Stimulated activated CD8-positive, alpha-beta memory T cell treated with anti-CD3 and anti-CD28 coated beads, Interleukin-2, amount 100 ng/mL, for 48 hours (primary cell): ENCODE results near the gene PRKD1.
"Not testable (repeated sequence)": the region's sequence is repeated elsewhere in the genome, so short reads cannot be mapped to it uniquely, and the experiment has no call there.

Source experiments
- DNase-seq, 2 donors: peaks; one replicate each; pipeline ENCODE4 v3.0.0-alpha.2; 2020; ENCODE audit warnings: low read depth in 2 of 2

The PRKD1 gene

DNA sequence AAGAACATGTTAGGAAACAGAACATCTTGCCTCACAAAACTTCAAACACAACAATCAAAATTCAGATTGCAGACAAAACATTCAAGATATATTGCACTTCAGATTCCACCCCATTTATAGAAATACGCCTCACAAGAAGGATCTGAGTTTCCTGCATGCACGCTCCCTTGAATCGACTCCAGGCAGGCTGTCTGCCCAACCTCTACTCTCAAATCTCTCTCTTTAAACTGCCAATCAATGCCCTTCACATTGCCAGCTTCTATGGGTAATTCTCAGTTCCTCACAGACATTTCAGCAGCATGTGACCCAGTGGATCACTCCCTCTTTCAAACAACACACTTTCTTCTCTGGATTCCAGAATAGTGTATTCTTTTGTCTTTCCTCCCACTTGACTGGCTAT, 184.1 kb downstream of the PRKD1 start:
- DNase-seq, result no peak

DNA sequence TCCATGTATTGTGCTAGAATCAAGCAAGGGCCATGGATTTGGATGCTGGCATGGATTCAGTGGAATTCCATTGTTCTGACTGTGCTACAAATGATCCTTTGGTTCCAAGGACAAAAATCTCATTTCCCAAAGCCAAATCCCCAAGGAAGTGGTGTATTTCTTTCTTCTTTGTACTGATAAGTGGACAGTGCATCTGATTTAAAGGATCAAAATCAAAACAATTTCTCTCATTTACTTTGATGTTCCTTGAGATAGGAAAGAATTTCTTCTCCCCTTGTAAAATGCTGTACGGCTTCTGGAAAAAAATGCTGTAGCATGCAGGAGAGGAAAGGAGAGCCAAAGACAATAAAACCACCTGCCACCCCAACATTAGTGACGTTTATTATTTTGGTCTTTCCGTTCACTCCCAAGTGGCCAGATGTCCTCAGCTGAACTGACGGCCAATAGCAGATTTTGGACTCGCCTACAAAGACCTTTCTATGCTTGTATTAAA, 185.7 kb downstream of the PRKD1 start:
- DNase-seq, result no peak

DNA sequence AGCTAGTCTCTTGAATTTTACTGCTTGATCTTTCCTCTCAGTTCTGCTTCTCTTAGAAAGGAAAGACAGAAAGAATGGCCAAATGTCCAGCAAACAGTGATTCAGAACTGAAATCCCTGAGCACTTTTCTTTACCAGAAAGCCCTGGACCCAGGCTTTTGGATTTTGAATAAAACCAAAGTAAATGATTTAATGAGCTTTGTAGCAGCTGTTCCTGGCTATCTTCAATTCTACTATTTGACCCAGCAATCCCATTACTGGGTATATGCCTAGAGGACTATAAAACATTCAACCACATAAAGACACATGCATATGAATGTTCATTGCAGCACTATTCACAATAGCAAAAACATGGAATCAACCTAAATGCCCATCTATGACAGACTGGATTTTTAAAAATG, 187.2 kb downstream of the PRKD1 start:
- no peak for DNase-seq

DNA sequence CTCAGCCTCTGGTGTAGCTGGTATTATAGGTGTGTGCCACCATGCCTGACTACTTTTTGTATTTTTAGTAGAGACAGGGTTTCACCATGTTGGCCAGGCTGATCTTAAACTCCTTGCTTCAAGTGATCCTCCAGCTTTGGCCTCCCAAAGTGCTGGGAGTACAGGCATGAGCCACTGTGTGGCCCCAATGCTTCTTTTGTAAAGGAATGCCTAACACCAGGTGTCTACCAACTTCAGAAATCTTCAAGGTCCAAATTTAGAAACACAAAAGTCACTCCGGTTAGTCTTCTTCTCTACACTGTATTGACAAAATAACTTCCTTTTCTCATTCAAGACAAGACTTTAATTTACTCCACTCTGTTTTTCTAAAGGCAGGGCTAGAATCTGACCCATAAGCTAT, 188.7 kb downstream of the PRKD1 start:
- no peak for DNase-seq

DNA sequence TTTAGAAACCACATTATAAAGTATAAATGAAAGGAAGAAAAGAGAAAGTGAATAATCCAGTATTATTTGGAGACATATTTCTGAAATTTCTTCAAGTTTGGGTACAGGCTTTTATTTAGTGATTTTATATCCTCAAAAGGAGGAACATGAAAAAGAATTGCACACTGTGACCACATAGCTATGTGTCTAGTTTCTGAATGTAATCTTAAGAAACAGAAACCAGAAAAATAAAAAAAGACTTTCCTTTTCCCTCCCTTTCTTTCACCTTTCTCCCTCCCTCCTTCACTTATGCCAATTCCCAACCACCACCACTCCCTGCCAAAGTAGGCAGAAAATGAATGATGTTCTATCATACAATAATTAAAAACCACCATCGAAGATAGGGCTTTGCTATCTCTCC, 189.6 kb downstream of the PRKD1 start:
- DNase-seq, result no peak

DNA sequence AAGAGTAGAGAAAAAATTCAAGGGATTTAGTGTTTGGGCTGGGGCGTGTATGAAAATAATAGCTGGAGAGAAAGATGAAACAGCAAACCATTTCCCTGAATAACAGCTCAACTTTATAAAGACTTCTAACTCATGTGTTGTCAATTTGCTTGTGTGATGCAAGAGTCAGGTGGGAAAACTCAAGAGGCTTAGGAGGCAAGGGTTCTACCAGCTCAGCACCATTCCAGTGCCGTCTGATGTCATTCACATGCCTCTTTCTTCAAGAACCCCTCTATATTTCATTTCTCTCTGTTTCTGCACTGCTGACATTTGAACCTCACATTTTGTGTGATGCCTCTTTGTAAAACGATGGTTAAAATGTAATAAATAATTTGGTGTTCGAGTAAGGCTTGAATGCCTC, 192.2 kb downstream of the PRKD1 start:
- no peak for DNase-seq

DNA sequence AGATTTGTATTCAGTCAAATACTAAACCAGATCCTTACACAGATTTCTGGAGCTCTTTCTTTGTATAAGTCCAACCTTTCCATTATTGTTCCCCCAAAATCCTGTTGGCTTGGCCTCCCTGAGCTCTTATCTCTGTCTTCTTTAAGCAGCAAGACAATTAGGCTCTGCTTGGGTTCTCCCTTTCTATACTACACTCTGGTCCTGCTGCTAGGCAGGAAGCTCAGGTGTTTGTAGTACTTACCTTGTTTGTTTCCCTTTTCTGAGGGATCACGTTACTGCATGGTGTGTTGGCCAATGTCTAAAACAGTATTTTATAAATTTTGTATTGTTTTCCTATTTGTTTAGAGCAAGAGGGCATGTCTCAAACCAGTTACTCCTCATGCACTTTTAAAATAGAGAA, 192.9 kb downstream of the PRKD1 start:
- no peak for DNase-seq

DNA sequence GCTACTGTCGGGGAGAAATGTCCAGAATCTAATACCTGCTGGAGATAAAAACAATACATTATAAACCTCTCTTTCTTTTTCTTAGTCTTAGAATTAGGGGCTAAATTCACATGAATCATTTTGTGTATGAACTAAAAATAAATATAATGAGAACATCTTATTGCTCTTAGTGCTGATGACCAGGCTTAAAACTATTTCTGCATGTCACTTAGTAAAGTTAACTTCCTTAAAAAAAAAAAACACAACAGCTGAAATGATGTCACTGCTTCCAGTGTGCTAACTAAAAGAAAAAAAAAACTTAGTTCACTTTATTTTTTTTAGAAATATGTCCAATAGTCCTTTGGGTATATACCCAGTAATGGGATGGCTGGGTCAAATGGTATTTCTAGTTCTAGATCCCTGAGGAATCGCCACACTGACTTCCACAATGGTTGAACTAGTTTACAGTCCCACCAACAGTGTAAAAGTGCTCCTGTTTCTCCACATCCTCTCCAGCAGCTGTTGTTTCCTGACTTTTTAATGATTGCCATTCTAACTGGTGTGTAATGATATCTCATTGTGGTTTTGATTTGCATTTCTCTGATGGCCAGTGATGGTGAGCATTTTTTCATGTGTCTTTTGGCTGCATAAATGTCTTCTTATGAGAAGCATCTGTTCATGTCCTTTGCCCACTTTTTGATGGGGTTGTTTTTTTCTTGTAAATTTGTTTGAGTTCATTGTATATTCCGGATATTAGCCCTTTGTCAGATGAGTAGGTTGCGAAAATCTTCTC, 200.9 kb downstream of the PRKD1 start:
- not testable (repeated sequence) for DNase-seq

DNA sequence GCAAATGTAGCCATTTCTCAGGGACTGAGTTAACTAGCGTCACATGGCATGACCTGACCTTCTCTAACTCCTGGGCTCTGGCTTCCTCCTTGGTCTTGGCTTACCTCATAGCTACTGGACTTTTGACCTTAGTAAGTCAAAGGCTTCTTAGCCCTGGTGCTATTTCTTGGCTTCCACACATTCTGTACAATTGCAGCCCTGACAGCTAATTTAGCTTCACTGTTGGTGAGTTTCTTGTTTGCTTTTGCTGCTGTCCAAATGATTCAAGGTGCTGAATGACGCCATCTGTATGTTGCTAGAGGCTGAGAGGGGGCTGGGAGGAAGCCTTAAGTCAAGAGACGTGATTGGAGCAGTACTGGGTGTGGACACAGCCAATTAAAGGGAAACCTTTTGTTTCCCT, 202.7 kb downstream of the PRKD1 start:
- DNase-seq, result no peak

DNA sequence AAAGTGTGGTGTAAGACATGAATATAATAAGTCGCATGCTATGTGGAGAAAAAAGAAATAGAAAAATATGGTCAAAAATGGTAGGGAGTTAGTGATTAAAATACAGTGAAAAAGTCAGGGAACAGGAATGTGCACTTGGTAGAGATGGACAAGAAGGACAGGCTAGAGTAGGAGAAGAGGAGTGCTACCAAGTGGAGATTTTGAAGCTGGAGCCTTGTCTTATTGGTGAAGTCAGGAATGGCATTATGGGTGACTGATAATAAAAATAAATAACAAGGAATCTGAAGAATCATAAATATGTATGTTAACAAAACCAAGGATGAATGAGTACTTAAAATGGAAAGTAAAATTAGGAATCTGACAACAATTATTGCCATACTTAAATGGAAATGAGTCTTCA, 204.8 kb downstream of the PRKD1 start:
- no peak for DNase-seq

DNA sequence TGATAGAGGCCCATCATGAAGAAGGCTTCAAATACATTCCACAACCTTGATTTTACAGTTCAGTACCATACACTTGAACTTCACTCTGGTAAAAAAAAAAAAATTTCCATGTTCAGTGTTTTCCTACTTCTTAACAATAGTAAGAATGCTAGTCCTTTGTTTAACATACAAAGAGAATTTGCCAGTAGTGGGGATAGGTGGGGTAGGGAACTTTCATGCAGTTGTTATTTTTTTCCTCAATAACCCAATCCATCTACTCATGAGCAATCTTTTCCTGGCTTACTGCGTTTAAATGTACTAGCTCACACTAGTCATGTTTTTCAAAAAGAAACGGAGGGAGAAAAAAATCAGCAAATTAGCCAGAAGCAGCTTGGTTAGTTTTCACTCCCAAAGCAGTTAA, 206.1 kb downstream of the PRKD1 start:
- no peak for DNase-seq

DNA sequence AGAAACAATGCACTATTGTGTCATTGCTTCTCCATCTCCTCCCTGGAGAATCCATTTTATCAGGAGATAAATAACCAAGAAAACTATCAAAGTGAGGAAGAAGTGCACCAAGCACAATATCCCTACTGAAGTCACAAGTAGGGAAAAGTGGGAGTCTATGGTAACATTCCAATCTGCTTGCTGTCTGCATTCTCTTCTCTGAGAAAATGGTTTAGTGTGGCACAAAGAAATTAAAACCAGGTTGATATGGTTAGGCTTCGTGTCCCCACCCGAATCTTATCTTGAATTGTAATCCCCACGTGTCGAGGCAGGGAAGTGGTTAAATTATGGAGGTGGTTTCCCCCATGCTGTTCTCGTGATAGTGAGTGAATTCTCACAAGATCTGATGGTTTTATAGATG, 209.7 kb downstream of the PRKD1 start:
- DNase-seq, result no peak

DNA sequence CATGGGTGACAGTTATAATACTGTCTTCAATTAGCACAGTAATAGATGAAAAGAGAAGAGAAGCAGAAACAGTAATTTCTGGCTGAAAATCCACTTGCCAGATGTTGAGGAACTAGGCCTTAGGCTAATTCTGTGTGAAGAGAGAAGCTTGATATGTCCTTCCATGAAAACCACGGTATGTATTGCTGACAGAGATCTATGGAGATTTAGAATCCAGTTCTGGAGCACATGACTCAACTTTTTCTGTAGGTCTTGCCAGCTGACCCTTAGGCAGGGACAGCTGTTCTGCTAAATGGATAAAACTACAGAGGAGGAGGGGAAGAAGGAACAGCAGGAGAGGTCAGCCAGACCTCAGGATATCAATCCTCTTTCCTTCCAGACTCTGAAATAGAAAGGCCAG, 211.5 kb downstream of the PRKD1 start:
- no peak for DNase-seq

DNA sequence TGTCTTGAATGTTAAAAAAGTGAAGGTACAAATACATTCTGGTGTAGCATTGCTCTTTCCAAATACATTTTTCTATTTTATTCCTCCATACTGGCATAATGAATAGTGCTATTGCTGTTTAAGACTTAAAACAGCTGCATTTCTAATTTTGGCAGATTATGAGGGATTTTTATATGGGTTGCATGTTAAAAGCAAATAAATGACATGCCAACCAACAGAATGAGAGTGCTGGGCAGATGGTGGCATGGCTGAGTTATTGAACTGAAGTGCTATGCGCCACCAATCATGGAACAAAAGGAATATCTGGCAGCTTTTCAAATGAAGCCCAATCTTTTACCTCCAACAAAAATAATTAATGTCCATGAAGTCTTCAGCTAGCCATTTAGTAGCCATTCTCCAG, 215.0 kb downstream of the PRKD1 start:
- DNase-seq, result no peak

DNA sequence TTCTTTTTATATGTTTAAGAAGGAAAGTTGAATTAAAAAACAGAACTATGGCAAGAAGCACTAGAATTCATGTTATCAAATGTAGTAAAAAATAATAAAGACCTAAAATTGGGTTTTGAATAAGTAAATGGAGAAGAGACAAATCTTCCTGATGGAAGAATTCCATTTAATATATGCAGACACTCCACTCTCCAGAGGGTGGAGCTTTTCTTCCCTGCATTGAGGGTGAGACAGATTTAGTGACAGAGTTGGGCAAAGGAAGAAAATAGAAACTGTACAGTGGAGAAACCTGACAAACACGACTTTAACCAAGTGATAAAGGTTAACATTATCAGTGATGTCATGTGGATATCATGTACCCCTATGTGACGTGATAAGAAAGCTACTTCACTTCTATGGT, 217.6 kb downstream of the PRKD1 start:
- no peak for DNase-seq

DNA sequence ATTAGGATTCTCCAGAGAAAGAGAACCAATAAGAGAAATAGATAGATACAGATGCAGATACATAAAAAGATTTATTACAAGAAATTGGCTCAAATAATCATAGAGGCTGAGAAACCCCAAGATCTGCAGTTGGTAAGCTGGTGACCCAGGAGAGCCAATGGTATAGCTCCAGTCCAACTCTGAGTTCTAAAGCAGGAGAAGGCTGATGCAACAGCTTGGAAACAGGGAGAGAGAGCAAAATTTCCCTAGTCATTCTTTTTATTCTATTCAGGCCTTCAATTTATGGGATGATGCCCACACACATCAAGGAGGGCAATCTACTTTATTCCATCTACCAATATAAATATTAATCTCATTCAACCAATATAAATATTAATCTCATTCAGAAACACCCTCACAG, 218.2 kb downstream of the PRKD1 start:
- DNase-seq, result no peak

DNA sequence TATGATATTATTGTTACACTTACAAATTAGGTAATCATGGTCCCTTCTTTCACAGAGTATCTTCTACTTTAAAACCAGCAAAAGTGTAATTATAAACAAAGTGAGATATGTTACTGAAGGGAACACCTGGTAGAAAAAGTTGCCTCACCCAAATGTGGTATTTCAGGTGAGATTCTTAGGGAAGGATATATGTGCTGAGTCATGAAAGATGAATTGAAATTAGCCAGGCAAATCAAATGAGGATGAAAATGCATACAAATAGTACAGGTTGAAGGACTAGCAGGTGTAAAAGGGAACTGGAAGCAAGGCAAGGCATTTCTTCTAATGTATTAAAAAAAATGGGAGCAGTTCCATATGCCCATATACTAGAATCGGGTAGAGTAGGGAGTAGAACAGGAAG, 220.9 kb downstream of the PRKD1 start:
- DNase-seq, result no peak

DNA sequence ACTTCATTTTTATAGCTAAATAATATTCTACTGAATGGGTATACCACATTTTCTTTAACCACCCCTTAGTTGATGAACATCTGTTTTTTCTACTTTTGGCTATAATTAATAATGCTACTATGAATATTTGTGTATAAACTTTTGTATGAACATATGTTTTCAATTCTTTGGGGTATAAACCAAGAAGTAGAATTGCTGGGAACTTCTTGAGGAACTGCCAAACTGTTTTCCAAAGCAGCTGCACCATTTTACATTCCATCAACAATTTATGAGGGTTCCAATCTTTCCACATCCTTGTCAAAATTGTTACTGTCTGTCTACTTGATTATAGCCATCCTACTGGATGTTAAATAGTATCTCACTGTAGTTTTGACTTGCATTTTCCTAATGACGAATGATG, 221.8 kb downstream of the PRKD1 start:
- DNase-seq, result no peak

DNA sequence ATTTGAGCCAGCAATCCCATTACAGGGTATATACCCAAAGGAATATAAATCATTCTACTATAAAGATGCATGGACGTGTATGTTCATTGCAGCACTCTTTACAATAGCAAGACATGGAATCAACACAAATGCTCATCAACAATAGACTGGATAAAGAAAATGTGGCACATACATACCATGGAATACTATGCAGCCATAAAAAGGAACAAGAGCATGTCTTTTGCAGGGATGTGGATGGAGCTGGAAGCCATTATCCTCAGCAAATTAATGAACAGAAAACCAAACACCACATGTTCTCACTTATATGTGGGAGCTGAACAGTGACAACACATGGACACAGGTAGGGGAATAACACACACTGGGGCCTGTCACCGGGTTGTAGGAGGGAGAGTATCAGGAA, 238.1 kb downstream of the PRKD1 start:
- not testable (repeated sequence) for DNase-seq

DNA sequence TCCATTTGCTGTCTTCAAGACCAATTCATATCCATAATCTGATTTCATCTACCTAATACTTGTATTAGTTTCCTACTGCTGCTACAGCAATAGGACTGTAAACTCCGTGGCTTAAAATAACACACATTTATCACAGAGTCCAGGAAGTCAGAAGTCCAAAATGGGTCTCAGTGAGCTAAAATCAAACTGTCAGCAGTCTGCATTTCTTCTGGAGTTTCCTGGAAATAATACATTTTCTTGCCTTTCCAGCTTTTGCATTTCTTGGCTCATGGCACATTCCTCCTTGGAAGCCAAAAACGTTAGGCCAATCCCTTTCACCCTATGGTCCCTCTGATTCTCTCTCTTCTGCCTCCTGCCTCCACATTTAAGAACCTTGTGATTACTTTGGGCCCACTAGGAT, 239.8 kb downstream of the PRKD1 start:
- no peak for DNase-seq

DNA sequence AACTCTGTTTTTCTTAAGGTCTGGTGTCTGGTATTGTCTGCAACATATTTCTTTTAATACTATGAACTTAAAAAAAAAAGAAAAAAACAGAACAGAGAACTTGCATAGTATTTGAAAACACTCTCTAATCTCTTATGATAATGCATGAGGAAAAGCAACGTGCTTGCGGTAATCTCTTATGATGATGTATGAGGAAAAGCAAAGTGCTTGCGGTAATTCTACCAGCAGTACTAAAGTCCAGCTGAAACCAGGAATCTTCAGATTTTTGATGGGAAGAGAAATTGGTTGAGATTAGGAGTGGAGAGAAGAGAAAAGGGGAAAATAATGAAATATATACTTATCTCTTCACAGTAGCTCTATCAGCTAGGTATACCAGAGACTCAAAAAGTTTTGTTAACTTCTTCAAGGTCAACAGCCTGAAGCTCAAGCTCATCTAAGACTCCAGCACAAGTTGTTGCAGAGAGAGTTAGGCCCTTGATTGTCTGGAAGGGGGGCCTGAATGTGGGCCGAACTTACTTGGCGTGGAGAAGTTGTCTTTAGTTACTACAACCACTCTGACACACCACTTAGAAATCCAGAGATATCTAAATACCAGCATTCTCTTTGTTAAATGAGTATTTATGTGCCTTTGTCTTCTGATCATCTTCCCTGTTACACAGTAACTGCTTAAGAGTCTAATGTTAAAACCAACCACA, 240.4 kb downstream of the PRKD1 start:
- no peak for DNase-seq

DNA sequence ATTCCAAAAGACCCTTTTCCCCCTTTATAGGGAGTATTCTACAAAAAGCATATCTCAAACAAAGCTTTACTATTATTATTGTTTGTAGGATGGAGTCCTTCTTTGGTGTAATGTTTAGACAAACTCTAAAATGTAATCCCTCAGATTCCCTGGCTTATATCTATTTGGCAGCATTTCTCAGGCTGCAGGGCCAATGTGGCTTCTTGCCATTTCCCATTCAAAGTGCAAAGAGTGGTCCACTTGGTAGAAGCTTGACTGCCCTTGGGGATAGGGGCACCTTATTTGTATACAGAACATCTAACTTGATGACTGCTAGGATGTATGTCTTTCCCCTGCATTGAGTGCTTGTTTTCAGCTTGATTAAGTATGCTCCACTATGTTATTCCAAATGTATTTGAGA, 242.7 kb downstream of the PRKD1 start:
- DNase-seq, result no peak

DNA sequence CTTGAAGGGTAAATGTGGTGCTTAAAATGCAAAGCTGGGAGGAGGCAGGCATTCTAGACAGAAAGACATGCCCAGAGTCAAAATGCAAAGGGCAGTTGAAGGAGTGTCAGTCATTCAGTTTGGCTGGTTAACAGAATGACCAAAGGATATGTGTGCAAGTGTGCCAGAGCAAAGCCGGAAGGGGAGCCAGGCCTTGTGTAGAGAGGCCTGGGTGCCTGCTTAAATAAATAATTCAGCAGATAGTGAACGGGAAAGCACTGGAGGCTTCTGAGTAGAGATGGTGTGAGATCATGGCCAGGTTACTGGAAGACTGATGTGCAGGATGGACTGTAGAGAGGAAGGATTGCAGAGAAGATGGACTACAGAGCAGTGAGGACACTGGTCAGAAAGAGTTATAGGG, 244.9 kb downstream of the PRKD1 start:
- no peak for DNase-seq

DNA sequence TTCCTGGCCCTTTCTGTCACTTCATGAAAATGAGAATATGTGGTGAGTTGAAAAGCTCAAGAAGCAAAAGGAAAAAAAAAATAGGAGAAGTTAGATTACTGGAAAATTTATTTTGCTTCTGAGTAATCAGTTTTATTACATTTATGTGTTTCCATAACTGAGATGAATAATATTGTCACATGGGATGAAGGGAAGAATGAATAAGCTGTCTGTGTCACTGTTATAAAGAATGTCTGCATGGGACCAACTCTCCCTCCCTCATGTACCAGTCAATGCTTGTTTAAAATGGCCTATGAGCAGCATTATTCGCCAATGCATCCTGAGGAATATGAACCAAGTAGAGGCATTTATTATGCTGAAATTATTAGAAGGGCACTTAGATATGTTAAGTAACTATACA, 246.3 kb downstream of the PRKD1 start:
- no peak for DNase-seq
